ENCODE data around the gene APP.

DNA sequence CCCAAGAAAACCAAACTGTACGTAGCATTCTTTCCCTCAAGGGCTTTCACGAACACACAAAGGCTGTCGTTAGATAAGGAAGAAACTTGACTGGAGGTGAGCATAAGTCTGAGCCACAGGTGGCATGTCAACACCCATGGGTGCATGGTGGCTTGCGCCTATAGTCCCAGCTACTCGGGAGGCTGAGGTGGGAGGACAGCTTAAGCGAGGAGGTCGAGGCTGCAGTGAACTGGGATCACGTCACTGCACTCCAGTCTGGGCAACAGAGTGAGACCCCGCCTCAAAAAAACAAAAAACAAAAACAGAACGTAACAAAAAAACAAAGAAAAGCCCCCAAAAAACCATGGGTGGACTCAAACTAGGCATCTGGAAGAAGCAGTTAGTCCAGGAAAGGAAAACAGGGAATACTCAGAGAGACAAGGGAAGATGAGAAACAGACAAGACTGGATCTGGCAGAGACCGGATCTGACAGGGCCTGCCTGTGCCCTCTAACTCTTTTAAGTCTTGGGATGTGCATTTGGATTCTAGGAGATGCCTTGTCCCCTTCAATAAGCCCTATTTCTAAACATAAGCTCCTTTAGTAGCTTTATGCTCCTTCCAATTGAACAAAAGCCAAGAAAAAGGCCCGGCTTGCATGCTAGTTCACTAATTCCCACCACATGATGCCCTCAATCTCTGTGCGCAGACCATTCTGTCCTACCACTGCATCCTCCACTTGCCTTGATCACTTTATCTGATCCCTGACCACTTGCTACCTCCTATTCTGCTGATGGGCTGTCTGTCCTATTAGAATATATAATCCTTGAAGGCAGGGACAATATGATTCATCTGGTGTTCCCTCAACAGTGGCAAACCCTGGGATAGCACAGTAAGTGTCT lies 73.8 kb downstream of the APP start:
- TF ChIP-seq, protein P1, sequence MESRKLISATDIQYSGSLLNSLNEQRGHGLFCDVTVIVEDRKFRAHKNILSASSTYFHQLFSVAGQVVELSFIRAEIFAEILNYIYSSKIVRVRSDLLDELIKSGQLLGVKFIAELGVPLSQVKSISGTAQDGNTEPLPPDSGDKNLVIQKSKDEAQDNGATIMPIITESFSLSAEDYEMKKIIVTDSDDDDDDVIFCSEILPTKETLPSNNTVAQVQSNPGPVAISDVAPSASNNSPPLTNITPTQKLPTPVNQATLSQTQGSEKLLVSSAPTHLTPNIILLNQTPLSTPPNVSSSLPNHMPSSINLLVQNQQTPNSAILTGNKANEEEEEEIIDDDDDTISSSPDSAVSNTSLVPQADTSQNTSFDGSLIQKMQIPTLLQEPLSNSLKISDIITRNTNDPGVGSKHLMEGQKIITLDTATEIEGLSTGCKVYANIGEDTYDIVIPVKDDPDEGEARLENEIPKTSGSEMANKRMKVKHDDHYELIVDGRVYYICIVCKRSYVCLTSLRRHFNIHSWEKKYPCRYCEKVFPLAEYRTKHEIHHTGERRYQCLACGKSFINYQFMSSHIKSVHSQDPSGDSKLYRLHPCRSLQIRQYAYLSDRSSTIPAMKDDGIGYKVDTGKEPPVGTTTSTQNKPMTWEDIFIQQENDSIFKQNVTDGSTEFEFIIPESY (CRISPR knock-in tag; IDR thresholded peaks at IDR 0.05) = no peak
- TF ChIP-seq GTF3A (CRISPR knock-in tag; conservative IDR thresholded peaks at IDR 0.05) (no peak), HNF4G (IDR thresholded peaks at IDR 0.05; ENCODE audit: borderline replicate concordance, low read depth, low read length) (no peak), HNF4G (CRISPR knock-in tag; IDR thresholded peaks at IDR 0.05; ENCODE audit: borderline replicate concordance, low read depth) (no peak)

All from HepG2 (cell line).